Mucosa of stomach (tissue), 1 donor: Measurements from ENCODE around the gene ZNF490.

Source experiments
- H3K27me3 ChIP-seq: one replicate; pipeline ENCODE4 v1.7.0; 2013; ENCODE audit warnings: mild to moderate bottlenecking, low read length; ENCODE audit not compliant: control insufficient read depth, insufficient read depth
- H3K36me3 ChIP-seq: one replicate; pipeline ENCODE4 v1.7.0; 2013; ENCODE audit warnings: low read length; ENCODE audit not compliant: control insufficient read depth, insufficient read depth
- H3K4me1 ChIP-seq: one replicate; pipeline ENCODE4 v1.7.0; 2013; ENCODE audit warnings: mild to moderate bottlenecking, low read length; ENCODE audit not compliant: control insufficient read depth, insufficient read depth
- H3K4me3 ChIP-seq: one replicate; pipeline ENCODE4 v1.7.0; 2013; ENCODE audit warnings: low read length
- H3K9ac ChIP-seq: one replicate; pipeline ENCODE4 v1.7.0; 2013; ENCODE audit warnings: mild to moderate bottlenecking, low read length, moderate library complexity
- H3K9me3 ChIP-seq: one replicate; pipeline ENCODE4 v1.7.0; 2013; ENCODE audit warnings: mild to moderate bottlenecking, low read length, moderate library complexity; ENCODE audit not compliant: control insufficient read depth
- donor health status: Pancreatic carcinoma.

Gene ZNF490

GRCh38 chr19:12564016-12564664 is 46.5 kb downstream of the ZNF490 start:
- no peaks in the 10 kb centered on the region for H3K36me3 ChIP-seq
- H3K4me3 ChIP-seq, result no peak overlapping the region
- H3K27me3 ChIP-seq, result no peaks in the 10 kb centered on the region

GRCh38 chr19:12555456-12555930 is 55.1 kb downstream of the ZNF490 start:
- no peak overlapping the region for H3K9ac ChIP-seq
- no peak overlapping the region for H3K4me3 ChIP-seq
- peaks cover 5% of the 10 kb centered on the region for H3K4me1 ChIP-seq
- H3K36me3 ChIP-seq, result no peaks in the 10 kb centered on the region
- no peaks in the 10 kb centered on the region for H3K9me3 ChIP-seq
- no peaks in the 10 kb centered on the region for H3K27me3 ChIP-seq

More at GRCh38 chr19:12564016-12564664, 46.5 kb downstream of the ZNF490 start:
- peaks cover 6% of the 10 kb centered on the region for H3K4me1 ChIP-seq
- H3K9me3 ChIP-seq, result no peaks in the 10 kb centered on the region
- no peak overlapping the region for H3K9ac ChIP-seq

GRCh38 chr19:12551060-12551832 is 59.4 kb downstream of the ZNF490 start, which contains the start of gene ZNF564:
Gene ZNF564, minus strand, starts transcription at chr19:12551482. Its CDS starts 150 bp downstream, at chr19:12551332.
- H3K36me3 ChIP-seq, result no peaks in the 10 kb centered on the region
- peaks cover 16% of the 10 kb centered on the region for H3K4me1 ChIP-seq
- no peaks in the 10 kb centered on the region for H3K9me3 ChIP-seq

GRCh38 chr19:12546903-12547302 is 63.7 kb downstream of the ZNF490 start:
- H3K9me3 ChIP-seq, result no peaks in the 10 kb centered on the region
- no peak overlapping the region for H3K4me3 ChIP-seq
- H3K4me1 ChIP-seq, result peaks cover 20% of the 10 kb centered on the region
- H3K9ac ChIP-seq, result no peak overlapping the region
- no peaks in the 10 kb centered on the region for H3K36me3 ChIP-seq
- H3K27me3 ChIP-seq, result no peaks in the 10 kb centered on the region

More at GRCh38 chr19:12551060-12551832, 59.4 kb downstream of the ZNF490 start, which contains the start of gene ZNF564:
- Histone ChIP-seq H3K9ac (peak within 1 kb of the TSS; percentile 91), H3K27me3 (no peaks in the 10 kb centered on the region), H3K4me3 (peak within 1 kb of the TSS; percentile 83)

- Histone ChIP-seq H3K4me3 (no peak overlapping the region), H3K4me1 (peaks cover 20% of the 10 kb centered on the region), H3K36me3 (no peaks in the 10 kb centered on the region), H3K27me3 (no peaks in the 10 kb centered on the region), H3K9ac (no peak overlapping the region), H3K9me3 (no peaks in the 10 kb centered on the region)
These were observed 64.5 kb downstream of the ZNF490 start for GRCh38 chr19:12546068-12546467.

GRCh38 chr19:12545267-12545666 is 65.3 kb downstream of the ZNF490 start:
- no peaks in the 10 kb centered on the region for H3K27me3 ChIP-seq
- no peak overlapping the region for H3K9ac ChIP-seq
- no peaks in the 10 kb centered on the region for H3K9me3 ChIP-seq
- no peak overlapping the region for H3K4me3 ChIP-seq
- no peaks in the 10 kb centered on the region for H3K36me3 ChIP-seq
- H3K4me1 ChIP-seq, result peaks cover 20% of the 10 kb centered on the region

- no peak overlapping the region for H3K9ac ChIP-seq
- peaks cover 16% of the 10 kb centered on the region for H3K4me1 ChIP-seq
- H3K9me3 ChIP-seq, result no peaks in the 10 kb centered on the region
- no peaks in the 10 kb centered on the region for H3K36me3 ChIP-seq
- no peaks in the 10 kb centered on the region for H3K27me3 ChIP-seq
- no peak overlapping the region for H3K4me3 ChIP-seq
These were observed 66.2 kb downstream of the ZNF490 start for GRCh38 chr19:12544401-12544876.

- H3K4me1 ChIP-seq, result peaks cover 10% of the 10 kb centered on the region
- no peaks in the 10 kb centered on the region for H3K36me3 ChIP-seq
- no peak overlapping the region for H3K4me3 ChIP-seq
- no peak overlapping the region for H3K9ac ChIP-seq
- H3K27me3 ChIP-seq, result no peaks in the 10 kb centered on the region
- no peaks in the 10 kb centered on the region for H3K9me3 ChIP-seq
These were observed 66.8 kb downstream of the ZNF490 start for GRCh38 chr19:12543855-12544254.
